Muscle of arm (tissue), 12 donors: ENCODE data around the gene ZBTB11. TPM values are rescaled to one million over a fixed set of nuclear protein-coding genes. Genes with fewer than 3 reads are reported as not detected.
"Not testable (repeated sequence)": the region's sequence is repeated elsewhere in the genome, so short reads cannot be mapped to it uniquely, and the experiment has no call there.

Source experiments
- DNase-seq: peaks from one replicate; pipeline ENCODE4 v3.0.0-alpha.2; 2013
- polyA plus RNA-seq, 12 donors: library from polyadenylated mRNA; unstranded; fragments of 120-200 nt; gene quantifications; one replicate each; pipeline ENCODE4 v1.2.1, GENCODE V29; 2013; ENCODE audit not compliant: insufficient read length in 12 of 12

ZBTB11 gene
- polyA plus RNA-seq, 12 donors, result 12.7 to 21.4 (median 16.9) TPM; not detected in 1

DNA sequence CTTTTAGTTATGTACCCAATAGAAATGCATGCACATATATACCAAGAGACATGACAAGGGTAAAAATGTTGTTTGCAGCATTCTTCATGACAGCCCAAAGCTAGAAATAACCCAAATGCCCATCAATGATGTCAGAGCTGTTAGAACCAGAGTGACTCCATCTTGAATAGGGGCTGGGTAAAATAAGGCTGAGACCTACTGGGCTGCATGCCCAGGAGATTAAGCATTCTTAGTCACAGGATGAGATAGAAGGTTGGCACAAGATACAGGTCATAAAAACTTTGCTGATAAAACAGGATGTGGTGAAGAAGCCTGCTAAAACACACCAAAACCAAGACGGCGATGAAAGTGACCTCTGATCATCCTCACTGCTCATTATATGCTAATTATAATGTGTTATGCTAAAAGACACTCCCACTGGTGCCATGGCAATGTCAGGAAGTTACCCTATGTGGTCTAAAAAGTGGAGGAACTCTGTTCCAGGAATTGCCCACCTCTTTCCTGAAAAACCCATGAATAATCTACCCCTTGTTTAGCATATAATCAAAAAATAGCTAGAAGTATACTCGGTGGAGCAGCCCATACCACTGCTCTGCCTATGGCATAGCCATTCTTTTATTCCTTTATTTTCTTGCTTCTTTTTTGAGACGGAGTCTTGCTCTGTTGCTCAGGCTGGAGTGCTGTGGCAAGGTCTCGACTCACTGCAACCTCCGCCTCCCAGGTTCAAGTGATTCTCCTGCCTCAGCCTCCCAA is 32.9 kb downstream of the ZBTB11 start:
- DNase-seq, result no peak

DNA sequence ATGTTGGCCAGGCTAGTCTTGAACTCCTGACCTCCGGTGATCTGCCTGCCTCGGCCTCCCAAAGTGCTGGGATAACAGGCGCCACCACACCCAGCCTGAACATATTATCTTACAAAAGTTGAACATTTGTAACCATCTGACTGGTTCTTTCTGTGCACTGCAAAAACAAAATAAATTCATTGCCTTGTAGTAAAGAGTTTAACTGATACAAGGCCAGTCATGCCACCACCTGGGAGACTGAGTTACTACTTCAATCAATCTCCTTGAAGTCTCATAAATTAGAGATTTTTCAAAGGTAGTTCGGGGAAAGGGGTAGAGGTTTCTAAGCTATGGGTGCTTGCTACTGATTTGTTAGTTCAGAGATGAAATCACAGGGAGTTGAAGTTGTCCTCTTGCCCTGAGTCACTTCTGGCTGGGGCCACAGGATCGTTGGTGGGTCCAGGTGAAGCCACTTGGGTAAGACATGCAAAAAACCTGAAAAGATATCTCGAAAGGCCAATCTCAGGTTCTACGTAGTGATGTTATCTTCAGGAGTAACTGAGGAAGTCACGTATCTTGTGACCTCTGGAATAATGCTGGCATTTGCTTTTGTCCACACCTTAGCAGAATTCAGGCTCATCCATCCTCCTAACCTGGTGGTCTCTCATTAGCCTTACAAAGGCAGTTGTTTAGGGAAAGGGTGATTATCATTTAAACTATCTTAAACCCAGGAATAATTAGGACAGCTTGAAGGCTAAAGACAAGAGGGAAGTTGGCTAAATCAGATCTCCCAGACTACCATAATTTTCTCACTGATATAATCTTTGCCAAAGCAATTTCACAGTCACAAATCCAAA is 33.7 kb downstream of the ZBTB11 start:
- no peak for DNase-seq

DNA sequence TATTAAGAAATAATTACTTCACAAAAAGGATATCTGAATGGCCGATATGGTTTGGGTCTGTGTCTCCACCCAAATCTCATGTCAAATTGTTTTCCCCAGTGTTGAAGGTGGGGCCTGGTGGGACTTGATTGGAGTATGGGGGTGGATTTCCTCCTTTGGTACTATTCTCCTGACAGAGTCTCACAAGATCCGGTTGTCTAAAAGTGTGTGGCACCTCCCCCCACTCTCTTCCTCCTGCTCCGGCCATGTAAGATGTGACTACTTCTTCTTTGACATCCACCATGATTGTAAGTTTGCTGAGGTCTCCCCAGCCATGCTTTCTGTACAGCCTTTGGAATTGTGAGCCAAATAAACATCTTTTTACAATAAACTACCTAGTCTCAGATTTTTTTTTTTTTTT is 34.5 kb downstream of the ZBTB11 start:
- no peak for DNase-seq

DNA sequence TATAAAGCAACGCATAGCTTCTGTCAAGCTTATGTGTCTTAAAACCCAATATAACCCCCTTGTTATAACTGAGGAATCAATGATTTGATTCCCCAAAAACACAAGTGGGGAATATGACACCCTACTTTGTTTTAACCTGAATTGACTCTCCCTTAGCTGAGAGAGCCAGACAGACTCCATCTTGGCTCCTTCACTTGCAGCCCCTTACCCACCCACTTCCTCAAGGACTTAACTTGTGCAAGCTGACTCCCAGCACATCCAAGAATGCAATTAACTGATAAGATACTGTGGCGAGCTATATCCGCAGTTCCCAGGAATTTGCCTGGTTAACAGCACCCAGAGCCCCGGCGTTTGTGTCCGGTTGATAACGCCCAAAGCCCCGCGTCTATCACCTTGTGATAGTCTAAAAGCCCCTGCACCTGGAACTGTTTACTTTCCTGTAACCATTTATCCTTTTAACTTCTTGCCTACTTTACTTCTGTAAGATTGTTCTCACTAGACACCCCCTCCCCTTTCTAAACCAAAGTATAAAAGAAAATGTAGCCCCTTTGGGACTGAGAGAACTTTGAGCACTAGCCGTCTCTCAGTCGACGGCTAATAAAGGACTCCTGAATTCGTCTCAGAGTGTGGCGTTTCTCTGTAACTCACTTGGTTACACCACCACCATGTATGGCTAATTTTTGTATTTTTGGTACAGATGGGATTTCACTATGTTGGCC is 35.4 kb downstream of the ZBTB11 start:
- not testable (repeated sequence) for DNase-seq

DNA sequence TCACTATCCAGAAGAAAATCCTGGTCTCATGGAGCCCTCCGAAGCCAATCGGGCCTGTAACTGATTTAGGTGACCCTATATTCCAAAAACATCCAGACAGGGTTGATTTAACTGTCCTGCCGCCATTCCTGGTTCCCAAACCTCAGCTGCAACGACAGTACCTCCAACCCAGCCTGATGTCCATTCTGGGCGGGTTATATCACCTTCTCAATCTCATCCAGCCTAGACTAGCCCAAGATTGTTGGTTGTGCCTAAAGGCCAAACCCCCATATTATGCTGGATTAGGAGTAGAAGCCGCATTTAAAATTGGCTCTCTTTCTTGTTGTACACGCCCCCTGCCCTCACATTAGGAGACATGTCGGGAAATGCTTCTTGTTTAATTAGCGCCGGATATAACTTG is 36.7 kb downstream of the ZBTB11 start:
- no peak for DNase-seq

DNA sequence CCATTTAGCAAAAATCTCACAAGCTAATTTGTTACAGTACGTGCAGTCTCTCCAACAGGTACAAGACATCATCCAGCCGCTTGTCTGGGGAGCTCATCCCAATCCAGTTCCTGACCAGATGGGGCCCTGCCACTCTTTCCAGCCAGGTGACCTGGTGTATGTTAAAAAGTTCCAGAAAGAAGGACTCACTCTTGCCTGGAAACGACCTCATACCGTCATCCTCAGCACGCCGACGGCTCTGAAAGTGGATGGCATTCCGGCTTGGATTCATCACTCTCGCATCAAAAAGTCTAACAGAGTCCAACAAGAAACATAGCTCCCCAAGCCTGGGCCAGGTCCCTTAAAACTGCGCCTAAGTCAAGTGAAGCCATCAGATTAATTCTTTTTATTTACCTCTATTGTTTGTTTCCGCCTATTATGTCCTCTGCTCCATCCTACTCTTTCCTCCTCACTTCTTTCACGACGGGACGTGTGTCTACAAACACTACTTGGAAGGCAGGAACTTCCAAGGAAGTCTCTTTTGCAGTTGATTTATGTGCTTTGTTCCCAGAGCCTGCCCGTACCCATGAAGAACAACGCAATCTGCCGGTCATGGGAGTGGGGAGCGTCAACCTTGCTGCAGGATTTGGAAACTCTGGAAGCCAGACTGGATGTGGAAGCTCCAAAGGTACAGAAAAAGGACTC is 37.5 kb downstream of the ZBTB11 start:
- no peak for DNase-seq

DNA sequence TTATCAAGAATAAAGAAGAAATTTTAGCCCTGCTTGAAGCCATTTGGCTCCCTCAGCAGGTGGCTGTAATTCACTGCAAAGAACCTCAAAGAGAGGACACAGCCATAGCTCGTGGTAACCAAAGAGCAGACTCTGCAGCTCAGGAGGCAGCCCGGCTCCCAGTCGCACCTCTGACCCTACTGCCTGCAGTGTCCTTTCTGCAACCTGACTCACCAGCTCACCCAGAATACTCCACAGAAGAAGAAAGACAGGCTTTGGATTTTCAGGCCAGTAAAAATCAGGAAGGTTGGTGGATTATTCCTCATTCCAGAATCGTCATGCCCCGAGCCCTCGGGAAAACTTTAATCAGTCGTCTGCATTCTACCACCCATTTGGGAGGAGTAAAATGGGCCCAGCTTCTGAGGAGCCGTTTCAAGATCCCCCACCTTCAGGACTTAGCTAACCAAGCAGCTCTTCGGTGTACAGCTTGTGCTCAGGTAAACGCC is 38.6 kb downstream of the ZBTB11 start:
- no peak for DNase-seq

DNA sequence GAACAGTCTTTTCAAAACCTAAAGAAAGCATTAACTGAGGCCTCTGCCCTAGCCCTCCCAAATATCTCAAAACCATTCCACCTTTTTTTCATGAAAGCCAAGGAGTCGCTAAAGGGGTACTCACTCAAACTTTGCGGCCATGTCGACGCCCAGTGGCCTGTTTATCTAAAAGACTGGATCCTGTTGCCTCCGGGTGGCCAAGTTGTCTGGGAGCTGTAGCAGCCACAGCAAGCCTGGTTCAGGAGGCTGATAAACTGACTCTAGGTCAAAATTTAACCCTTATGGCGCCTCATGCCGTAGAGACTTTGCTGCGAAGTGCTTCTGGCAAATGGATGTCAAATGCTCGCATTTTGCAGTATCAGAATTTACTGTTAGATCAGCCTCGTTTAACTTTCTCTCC is 39.5 kb downstream of the ZBTB11 start:
- no peak for DNase-seq

DNA sequence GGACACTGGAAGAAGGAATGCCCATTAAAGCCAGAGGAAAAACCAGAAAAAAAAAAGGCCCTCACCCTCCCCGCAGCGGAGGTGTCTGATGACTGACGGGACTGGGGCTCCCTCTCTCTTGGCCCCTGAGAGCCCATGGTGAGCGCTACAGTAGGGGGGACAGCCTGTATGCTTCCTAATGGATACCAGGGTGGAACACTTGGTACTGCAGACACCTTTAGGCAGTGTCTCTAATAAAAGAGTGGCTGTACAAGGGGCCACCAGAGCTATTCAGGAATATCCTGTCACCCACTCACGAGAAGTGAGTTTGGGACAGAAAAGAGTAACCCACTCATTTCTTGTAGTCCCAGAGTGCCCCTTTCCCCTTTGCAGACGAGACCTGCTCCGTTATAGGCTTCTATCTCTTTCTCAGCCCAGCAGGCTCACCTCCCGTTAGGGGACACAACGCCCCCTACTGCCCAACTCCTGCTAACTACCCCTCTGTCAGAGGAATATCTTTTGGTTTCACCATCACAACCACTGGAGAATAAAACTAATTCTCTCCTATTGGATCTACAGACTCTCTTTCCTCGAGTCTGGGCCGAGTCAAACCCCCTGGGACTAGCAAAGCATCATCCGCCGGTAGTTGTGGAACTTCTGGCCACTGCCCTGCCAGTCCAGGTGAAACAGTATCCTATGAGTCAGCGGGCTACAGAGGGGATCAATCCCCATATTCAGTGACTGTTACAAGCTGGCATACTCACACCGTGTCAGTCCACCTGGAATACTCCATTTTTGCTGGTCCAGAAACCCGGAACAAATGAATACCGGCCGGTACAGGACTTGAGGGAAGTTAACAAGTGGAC is 40.8 kb downstream of the ZBTB11 start:
- DNase-seq, result peak; percentile 27

DNA sequence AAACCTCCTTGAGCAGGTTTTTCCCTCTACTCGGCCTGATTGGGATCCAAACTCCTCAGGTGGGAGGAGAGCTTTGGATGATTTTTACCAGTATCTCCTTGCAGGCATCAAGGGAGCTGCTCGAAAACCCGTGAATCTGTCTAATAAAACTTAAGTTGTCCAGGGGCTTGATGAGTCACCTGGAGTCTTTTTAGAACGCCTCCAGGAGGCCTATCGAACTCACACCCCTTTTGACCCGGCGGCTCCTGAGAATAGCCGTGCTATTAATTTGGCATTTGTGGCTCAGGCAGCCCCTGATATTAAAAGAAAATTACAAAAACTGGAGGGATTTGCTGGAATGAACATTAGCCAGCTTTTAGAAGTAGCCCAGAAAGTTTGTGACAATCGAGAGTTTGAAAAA is 41.6 kb downstream of the ZBTB11 start:
- DNase-seq, result no peak

DNA sequence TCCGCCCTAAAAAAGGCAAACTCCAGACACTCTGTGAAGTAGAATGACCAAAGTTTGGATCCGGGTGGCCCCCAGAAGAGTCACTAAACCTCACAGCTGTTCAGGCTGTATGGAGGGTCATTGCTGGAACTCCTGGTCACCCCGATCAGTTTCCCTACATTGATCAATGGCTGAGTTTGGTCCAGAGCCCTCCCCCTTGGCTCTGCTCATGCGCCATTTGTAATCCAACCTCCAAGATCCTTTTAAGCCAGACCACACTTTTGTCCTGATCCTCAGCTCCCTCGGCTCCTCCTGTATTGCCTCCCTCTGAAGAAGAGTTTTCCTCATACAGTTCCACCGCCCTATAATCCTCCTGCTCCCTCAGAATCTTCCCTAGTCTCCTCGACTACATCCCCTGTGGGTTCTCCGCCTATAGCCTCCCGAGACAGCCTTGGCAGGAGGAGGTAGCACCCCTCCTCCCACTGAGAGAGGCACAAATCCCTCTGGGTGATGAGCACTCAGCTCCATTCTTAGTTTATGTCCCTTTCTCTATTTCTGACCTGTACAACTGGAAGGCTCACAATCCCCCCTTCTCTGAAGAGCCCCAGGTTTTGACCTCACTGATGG is 42.2 kb downstream of the ZBTB11 start:
- DNase-seq, result no peak

DNA sequence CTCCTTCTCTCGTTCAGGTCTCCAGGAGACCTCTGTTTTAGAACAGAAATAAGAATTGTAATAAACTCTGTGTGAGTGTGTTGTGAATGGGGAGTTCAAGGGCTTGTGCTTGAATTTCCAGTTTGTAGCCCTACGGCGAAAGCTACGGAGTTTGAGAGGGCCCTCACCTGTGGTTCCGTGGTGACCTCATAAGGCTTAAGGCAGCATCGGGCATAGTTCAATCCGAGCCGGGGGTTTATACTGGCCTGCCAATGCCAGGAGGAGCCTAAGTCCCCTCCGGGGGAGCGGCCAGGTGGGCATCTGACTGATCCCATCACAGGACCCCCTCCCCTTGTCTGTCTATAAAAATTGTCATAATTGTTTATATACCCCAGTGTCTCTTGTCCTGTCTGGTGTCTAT is 43.7 kb downstream of the ZBTB11 start:
- no peak for DNase-seq

DNA sequence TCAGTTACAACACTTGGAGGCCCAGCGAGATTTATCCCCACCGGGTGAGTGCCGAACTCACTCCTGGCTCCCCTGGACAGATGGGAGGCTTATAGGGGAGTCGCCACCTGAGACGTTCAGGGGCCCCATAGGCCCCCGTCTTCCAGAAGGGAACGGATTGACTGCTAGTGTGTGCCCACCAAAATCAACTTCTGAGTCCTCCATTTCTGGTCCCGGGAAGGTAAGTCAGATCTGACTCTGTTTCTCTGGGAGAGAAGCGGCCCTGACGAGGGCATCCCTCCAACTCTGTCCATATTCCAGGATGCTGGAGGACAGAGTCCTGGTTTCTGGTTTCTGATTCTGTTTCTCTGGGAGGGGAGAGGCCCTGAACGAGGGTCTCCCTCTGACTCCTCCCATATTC is 44.3 kb downstream of the ZBTB11 start:
- no peak for DNase-seq

DNA sequence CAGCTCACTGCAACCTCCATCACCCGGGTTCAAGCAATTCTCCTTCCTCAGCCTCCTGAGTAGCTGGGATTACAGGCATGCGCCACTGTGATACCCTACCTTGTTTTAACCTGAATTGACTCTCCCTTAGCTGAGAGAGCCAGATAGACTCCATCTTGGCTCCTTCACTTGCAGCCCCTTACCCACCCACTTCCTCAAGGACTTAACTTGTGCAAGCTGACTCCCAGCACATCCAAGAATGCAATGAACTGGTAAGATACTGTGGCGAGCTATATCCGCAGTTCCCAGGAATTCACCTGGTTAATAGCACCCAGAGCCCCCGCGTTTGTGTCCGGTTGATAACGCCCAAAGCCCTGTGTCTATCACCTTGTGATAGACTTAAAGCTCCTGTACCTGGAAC is 45.0 kb downstream of the ZBTB11 start:
- not testable (repeated sequence) for DNase-seq

DNA sequence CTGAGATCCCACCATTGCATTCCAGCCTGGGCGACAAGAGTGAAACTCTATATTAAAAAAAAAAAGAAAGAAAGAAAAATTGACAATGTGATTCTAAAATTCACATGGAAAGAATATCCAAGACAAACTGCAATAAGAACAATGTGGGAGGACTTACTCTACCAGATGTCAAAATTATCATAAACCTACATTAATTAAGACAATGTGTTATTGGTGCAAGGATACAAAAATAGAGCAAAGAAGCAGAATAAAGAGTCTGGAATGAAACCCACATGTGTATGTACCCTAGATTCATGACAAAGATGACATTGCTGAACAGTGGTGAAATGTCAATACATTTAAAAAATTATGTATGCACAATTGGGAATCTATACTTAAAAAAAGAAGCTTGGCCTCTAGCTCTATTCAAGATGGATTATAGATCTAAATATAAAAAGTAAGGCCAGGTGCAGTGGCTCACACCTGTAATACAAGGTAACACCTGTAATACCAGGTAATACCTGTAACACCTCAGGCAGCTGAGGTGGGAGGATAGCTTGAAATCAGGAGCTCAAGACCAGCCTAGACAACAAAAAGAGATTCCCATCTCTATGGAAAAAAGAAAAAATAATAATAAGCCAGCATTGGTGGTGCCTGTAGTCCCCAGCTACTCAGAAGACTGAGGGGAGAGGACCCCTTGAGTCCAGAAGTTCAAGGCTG is 45.7 kb downstream of the ZBTB11 start:
- DNase-seq, result no peak

DNA sequence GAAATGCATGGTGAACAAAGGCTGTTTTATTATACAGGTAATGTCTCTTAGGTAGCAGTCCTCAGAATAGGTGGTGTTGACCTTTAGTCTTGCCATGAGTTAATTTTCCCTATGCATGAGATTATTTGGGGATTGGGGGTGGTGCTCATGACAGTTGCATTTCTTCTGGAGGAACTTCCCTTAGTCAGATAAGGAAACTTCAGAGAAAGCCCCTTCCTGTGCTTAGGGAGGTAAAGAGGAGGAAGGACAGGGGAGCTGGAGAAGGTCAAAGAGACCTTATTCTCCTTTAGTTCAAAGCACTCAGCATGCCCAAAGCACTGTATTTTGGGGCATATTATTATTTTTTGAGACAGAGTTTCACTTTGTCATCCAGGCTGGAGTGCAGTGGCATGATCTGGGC is 47.7 kb downstream of the ZBTB11 start:
- DNase-seq, result no peak

DNA sequence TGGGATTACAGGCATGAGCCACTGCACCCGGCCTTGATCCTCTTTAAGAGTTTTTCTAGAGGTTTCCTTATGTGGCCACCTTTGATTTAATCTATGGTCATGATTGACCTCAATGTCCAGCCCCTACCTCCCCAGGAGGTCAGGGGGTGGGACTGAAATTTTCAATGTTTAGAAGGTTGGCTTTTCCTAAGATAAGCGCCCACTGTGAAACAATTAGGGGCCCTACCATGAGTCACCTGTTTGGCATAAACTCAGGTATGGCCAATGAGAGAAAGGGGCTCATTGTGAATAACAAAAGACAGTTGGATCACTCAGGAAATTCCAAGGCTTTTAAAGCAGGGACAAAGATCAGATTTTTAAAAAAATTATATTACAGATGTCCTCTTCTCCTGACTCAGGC is 51.1 kb downstream of the ZBTB11 start:
- no peak for DNase-seq

DNA sequence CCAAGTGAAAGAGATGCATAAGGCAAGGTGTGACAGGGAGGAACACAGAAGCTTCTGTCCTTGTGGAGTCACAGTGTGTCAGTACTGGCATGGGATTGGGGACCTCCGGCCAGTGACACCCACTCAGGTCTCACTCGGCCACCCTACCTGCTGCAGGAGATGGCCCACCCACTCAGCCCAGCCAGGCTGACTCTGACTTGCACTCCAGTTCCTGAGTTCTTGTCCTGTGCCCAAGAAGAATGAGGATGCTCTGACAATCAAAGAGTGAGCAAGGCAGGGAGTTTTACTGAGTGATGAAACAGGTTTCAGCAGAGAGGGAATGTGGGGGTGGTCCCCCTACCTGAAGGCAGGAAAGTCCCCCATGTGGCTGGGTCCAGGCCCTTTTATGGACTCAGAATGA is 52.1 kb downstream of the ZBTB11 start:
- no peak for DNase-seq

DNA sequence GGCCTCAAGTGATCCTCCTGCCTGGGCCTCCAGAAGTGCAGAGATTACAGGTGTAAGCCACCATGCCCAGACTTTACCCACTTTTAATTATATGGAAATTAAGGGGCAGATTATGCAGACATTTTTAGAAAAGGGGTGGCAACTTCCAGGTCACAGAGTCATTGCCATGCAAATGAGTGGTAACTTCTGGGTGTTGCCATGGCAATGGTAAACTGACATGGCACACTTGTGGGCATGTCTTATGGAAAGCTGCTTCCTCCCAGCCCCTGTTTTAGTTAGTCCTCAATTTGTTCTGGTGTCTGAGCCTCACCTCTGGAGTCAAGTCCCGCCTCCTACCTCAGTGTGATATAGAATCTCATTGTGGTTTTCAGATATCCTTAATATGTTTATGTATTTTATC is 53.3 kb downstream of the ZBTB11 start:
- DNase-seq, result no peak

DNA sequence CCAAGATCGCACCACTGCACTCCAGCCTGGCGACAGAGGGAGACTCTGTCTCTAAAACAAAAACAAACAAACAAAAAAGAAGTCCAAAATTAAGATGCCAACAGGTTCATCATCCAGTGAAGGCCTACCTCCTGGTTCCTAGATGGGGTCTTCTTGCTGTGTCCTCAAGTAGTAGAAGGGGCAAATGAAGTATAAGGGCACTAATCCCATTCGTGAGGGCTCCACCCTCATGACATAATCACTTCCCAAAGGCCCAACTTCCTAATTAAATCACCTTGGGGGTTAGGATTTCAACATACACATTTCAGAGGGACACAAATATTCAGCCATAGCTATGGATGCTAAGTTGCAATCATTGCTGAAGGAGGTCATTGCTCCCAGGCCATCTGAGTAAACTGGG is 57.2 kb downstream of the ZBTB11 start:
- no peak for DNase-seq
